Measurements from ENCODE around the gene KCTD5. TPM values are rescaled to one million over a fixed set of nuclear protein-coding genes. Genes with fewer than 3 reads are reported as not detected.

KCTD5 gene
- total and polyA plus RNA-seq, 2 of the 8 experiments (the other 6 are each of a cell fraction or from before 2014, with no cell fraction given): 26.6 to 31.8 TPM

GRCh38 chr16:2715519-2715918 is 33.2 kb downstream of the KCTD5 start:
- Histone ChIP-seq H3K4ac (replicated peaks; ENCODE audit: insufficient read length, low read depth, low read length) (no peak overlapping the region), H3K79me2 (ENCODE audit: control insufficient read depth in 1 of 2, insufficient read depth in 2 of 2, low read length in 2 of 2) (no peaks in the 10 kb centered on the region), H3K79me1 (ENCODE audit: low read depth, low read length) (no peaks in the 10 kb centered on the region), H2AFZ (ENCODE audit: low read length) (no peak overlapping the region), H3K18ac (ENCODE audit: extremely low read depth, low read length) (no peak overlapping the region; the same call in 1 of the 2 replicates), H3K4me1 (replicated peaks in 1 of 4; ENCODE audit: control insufficient read depth in 3 of 4, insufficient read depth in 4 of 4, low read length in 3 of 4) (peaks cover 0 to 12% (median 5%) of the 10 kb centered on the region in 4 experiments; a peak in 4 of 7 replicates), H2AK5ac (ENCODE audit: low read depth, low read length) (no peak overlapping the region), H3K27me3 (replicated peaks in 1 of 4; ENCODE audit: control insufficient read depth in 3 of 4, extremely low read depth in 1 of 4, insufficient read depth in 3 of 4, low read length in 3 of 4) (no peaks in the 10 kb centered on the region; a peak in 1 of 7 replicates), H2BK12ac (ENCODE audit: low read depth, low read length) (no peak overlapping the region), H2BK5ac (ENCODE audit: low read depth, low read length) (no peak overlapping the region), H3K23ac (ENCODE audit: insufficient read length) (no peak overlapping the region), H3K56ac (replicated peaks; ENCODE audit: insufficient read length, low read depth, low read length) (no peak overlapping the region), H4K8ac (ENCODE audit: extremely low read depth, insufficient read depth, low read length) (no peak overlapping the region), H3K23me2 (ENCODE audit: low read depth, low read length) (peaks cover 2% of the 10 kb centered on the region; the same call in 1 of the 2 replicates), H4K5ac (ENCODE audit: insufficient read length, low read depth, low read length) (no peak overlapping the region), H3K4me3 (ENCODE audit: extremely low read depth in 1 of 4, insufficient read depth in 2 of 4, low read depth in 3 of 4, low read length in 4 of 4) (peak overlapping the region in 1 of 4 experiments; percentile 40; a peak in 1 of 8 replicates), H2BK20ac (ENCODE audit: low read length) (no peak overlapping the region), H4K20me1 (replicated peaks in 1 of 2; ENCODE audit: control insufficient read depth in 1 of 2, insufficient read depth in 2 of 2, low read length in 2 of 2) (peaks cover 5 to 6% of the 10 kb centered on the region in 2 experiments), H3K27ac (ENCODE audit: low read depth, low read length) (no peak overlapping the region), H4K91ac (replicated peaks; ENCODE audit: insufficient read length, low read length) (no peak overlapping the region), H3K9me3 (ENCODE audit: insufficient read depth in 2 of 2, low read depth in 1 of 2, low read length in 1 of 2) (no peaks in the 10 kb centered on the region), H2BK120ac (replicated peaks; ENCODE audit: low read depth, low read length) (no peak overlapping the region), H3K9ac (replicated peaks in 1 of 4; ENCODE audit: extremely low read depth in 1 of 4, low read depth in 3 of 4, low read length in 3 of 4) (no peak overlapping the region), H2BK15ac (ENCODE audit: low read length) (no peak overlapping the region), H3K14ac (ENCODE audit: insufficient read length) (no peak overlapping the region), H3K36me3 (ENCODE audit: control insufficient read depth in 2 of 4, insufficient read depth in 4 of 4, low read length in 3 of 4) (no peaks in the 10 kb centered on the region), H3K4me2 (ENCODE audit: insufficient read depth in 1 of 2, low read depth in 2 of 2, low read length in 2 of 2) (peak overlapping the region in 1 of 2 experiments; percentile 60; a peak in 3 of 4 replicates)
- CTCF ChIA-PET (ENCODE audit: partially characterized antibody): interaction anchor here (0.6 to 1.2 kb wide), 2 partner anchors 24 to 458 kb away, joined by 3 read pairs; no protein-coding TSS in a partner anchor
- POLR2A ChIA-PET (ENCODE audit: partially characterized antibody): interaction anchor here (0.8 to 1.4 kb wide), 2 partner anchors 38 to 79 kb away, joined by 4 to 5 read pairs; no protein-coding TSS in a partner anchor
- FAIRE-seq (no peak), DNase-seq (ENCODE audit: low read depth in 1 of 2, low spot score in 2 of 2) (peak in 1 of 2 experiments; percentile 80)
- 35% methylated on average over 29 of the region's 33 CpGs; no CpG with 5 or more reads in 1 of the 2 experiments for WGBS, 2 experiments (ENCODE audit: extremely low coverage in 1 of 2, insufficient coverage in 1 of 2, insufficient read length in 1 of 2, insufficient replicate concordance in 2 of 2, low coverage in 1 of 2, low lambda C conversion rate in 2 of 2, missing lambda C conversion rate in 1 of 2)
- TF ChIP-seq HDAC6 (IDR thresholded peaks at IDR 0.05; ENCODE audit: low read depth, low read length) (no peak), CEBPB (IDR thresholded peaks at IDR 0.05; ENCODE audit: low read depth, low read length) (no peak), TEAD4 (IDR thresholded peaks at IDR 0.05; ENCODE audit: low read depth, low read length) (no peak), POLR2AphosphoS5 (IDR thresholded peaks at IDR 0.05; ENCODE audit: low read depth, low read length) (no peak), EGR1 (IDR thresholded peaks at IDR 0.05; ENCODE audit: borderline replicate concordance, low read depth, low read length) (no peak), PHF8 (conservative IDR thresholded peaks at IDR 0.05; ENCODE audit: low read depth, low read length) (no peak), SRF (IDR thresholded peaks at IDR 0.05; ENCODE audit: low read depth, low read length) (no peak), KDM4A (IDR thresholded peaks at IDR 0.05; ENCODE audit: low read depth, low read length, severe bottlenecking) (peak; percentile 26), KDM5A (IDR thresholded peaks at IDR 0.05; ENCODE audit: low read length) (no peak), RFX5 (IDR thresholded peaks at IDR 0.05; ENCODE audit: borderline replicate concordance, low read depth, low read length) (no peak), GABPA (IDR thresholded peaks at IDR 0.05; ENCODE audit: borderline replicate concordance, insufficient read depth, low read length) (0 out of 2 replicates have a peak, but pooled peaks have one; percentile 45), CHD2 (IDR thresholded peaks at IDR 0.05; ENCODE audit: low read length) (no peak), POU5F1 (IDR thresholded peaks at IDR 0.05; ENCODE audit: low read depth, low read length) (no peak)
- TF ChIP-seq, protein P1, sequence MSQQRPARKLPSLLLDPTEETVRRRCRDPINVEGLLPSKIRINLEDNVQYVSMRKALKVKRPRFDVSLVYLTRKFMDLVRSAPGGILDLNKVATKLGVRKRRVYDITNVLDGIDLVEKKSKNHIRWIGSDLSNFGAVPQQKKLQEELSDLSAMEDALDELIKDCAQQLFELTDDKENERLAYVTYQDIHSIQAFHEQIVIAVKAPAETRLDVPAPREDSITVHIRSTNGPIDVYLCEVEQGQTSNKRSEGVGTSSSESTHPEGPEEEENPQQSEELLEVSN (IDR thresholded peaks at IDR 0.05): no peak
